HG03457 (cell line): ENCODE results near the gene FLVCR2.

ENCODE experiments used
- ATAC-seq: cut with Tn5 transposase; IDR thresholded peaks from one replicate; pipeline ENCODE4 v1.9.1; 2021; ENCODE audit warnings: moderate number of reproducible peaks; ENCODE audit not compliant: unreplicated experiment

The FLVCR2 gene, protein sequence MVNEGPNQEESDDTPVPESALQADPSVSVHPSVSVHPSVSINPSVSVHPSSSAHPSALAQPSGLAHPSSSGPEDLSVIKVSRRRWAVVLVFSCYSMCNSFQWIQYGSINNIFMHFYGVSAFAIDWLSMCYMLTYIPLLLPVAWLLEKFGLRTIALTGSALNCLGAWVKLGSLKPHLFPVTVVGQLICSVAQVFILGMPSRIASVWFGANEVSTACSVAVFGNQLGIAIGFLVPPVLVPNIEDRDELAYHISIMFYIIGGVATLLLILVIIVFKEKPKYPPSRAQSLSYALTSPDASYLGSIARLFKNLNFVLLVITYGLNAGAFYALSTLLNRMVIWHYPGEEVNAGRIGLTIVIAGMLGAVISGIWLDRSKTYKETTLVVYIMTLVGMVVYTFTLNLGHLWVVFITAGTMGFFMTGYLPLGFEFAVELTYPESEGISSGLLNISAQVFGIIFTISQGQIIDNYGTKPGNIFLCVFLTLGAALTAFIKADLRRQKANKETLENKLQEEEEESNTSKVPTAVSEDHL

DNA sequence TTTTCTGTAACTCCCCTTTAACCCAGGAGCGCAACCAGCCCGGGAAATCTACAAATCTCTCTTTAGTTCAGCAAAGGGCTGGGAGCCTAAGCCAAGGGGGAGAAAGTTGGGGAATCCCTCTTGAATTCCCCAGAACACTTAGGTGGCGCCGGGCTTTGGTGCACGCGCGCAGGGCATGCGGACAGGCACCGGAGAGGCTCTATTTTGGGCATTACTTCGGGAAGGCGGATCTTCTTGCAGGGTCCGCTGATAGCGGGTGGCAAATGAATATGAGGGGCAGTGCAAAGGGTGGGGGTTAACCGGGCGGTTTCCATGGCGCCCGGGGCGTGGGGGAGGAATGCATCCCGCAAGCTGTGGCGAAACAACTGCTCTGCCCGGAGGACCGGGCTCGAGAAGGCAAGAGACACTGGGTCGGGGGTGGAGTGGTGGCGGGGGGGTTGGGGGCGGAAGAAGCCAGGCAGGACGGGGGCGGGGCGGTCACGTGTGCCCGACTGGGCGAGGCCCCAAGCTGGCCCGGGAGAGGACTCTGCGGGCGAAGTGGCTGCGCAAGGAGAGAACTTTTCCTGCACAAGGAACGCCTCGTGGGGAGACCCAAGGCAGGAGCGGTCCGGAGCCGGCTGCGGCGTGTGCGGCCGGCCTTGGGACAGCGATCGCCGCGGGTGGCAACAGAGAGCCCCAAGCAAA is at the start of gene FLVCR2:
FLVCR2 (plus strand) TSS at position 519 of the 684 bp plus-strand sequence. CDS start 353 bp downstream, outside the sequence.
- no peak for ATAC-seq

DNA sequence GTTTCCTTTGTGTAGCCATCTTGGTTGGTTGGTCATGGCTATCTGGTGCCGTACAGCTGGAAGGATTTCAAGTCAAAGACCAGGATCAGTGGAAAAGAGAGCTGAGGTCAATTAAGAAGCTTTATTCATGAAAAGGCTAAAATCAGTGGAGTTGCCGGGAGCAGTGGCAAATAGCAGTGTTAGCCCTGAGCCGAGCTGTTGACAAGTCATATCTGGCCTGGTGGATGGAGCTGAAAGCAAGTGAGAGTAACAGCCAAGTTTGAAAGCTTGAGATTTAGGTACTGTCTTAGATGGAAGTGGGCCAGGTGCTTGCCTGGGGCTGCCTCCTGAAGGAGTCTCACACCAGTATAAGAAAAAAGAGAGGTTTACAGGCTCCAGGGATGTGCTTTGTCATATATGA is 47.2 kb upstream of the FLVCR2 start:
- no peak for ATAC-seq

DNA sequence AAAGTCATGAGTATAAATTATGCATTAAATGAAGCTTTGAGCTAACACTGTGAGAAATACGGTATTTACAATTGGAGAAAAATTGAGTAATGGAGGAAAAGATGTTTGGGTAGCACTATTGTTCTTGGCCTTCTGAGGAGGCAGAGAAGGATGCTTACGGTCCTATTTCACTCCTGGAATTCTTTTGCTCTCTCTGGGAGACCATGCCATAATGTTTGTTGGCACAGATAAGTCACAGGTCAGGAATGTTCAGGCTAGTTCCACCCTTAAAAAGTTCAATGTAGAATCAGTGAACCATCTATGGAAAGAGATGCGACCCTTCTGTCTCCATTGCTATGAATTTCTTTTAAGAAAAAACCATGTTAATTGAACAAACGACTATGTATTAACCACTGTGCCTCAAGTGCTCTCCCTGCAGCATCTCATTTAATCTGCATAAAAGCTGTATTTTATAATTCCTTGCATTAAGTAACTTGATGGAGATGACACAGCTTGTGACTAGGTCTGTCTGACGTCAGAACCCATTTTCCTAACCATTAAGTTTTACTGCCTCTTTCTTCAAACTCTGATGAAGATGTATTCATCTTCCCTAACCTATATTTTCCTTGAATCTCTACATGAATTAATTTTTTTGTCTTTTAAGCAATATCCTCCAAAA is 46.6 kb upstream of the FLVCR2 start:
- no peak for ATAC-seq

DNA sequence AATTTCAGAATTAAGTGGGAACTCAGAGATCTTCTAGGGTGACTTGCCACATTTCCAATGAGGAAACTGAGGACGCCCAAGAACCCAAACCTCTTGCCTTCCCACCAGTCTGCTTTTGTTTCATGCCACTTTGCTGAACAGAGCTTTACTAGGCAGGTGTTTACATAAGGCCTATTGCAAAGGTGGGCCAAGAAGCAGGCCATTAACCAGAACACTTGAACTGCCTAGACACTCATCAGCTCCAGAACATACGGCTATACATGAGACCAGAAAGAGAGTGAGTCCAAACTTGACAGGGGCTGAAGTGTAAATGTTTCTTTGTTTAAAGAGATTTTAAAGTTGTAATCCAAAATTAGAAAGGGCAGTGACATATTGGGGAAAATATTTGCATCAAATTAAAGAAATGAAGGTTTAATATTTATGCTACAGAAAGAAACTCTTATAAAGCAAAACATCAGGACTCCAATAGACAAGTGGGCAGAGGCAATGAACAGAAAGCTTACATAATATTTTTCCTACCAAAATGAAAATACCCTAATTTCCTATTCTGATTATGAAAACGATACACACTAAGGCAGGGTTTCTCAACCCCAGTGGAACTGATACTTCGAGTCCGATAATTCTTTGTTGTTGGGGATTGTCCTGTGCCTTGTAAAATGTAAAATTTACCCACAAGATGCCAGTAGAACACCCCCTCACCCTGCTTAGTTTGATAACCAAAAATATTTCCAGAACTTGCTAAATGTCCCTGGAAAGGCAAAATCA is 44.4 kb upstream of the FLVCR2 start:
- ATAC-seq: no peak

DNA sequence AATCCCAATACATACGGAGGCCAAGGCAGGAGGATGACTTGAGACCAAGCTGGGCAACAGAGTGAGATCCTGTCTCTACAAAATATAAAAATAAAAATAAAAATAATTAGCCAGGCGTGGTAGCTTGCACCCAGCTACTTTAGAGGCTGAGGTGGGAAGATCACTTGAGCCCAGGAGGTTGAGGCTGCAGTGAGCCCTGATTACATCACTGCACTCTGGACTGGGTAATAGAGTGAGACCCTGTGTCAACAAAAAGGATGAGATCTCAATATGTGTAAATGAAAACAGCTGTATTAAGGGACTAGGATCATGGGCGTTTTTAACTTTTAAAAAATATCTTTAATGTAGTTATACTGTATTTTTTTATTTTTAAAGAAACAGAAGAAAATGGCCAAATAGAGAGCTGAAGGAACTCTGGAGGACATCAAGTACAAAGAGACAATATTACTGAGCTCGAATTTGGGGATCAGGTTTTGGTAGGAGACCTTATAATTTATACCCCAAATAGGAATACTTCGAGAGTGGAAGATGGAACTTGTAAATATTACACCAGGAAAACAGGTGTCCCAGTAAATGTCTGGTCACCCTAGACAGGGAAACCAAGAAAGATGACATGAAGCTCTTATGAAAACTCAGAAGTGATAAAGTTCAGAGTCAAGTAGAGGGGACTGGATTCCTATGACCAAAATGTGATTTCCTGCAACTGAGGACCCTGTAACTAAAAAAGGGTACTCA is 43.1 kb upstream of the FLVCR2 start:
- no peak for ATAC-seq

DNA sequence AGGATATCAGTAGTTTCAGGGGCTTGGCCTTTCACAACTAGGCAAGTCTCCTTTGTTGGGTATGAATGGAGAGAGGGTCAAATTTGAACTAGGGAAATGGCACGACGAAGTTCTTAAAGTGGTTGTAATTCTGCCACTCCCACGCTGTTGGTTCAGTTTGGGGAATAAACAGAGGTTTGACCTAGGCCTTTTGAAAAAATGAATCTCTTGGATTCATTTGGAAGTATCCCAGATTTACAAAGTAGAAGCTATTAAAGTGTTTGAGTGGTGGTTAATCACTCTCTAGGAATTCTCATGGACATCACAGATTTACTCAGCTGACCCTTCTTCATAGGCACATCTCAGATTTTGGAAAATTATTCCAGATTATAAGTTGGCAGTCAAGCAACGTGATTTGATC is 41.3 kb upstream of the FLVCR2 start:
- no peak for ATAC-seq

DNA sequence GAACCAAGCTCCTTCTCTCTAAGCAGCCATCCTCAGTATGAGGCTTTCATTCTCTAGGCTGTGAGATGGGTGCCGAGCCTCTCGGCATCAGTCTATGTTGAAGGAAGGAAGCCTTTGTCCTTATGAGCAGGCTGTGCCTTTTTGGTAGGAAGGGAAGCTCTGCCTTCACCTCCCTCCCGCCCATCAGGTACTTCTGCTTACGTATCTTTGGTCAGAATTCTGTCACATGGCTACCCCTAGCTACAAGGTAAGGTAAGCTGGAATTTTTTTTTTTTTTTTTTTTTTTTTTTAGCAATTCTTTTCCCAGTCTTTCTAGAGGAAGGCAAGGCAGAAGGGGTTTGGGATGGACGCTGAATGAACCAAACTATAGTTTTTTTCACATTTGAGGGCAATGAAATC is 39.3 kb upstream of the FLVCR2 start:
- ATAC-seq: no peak

DNA sequence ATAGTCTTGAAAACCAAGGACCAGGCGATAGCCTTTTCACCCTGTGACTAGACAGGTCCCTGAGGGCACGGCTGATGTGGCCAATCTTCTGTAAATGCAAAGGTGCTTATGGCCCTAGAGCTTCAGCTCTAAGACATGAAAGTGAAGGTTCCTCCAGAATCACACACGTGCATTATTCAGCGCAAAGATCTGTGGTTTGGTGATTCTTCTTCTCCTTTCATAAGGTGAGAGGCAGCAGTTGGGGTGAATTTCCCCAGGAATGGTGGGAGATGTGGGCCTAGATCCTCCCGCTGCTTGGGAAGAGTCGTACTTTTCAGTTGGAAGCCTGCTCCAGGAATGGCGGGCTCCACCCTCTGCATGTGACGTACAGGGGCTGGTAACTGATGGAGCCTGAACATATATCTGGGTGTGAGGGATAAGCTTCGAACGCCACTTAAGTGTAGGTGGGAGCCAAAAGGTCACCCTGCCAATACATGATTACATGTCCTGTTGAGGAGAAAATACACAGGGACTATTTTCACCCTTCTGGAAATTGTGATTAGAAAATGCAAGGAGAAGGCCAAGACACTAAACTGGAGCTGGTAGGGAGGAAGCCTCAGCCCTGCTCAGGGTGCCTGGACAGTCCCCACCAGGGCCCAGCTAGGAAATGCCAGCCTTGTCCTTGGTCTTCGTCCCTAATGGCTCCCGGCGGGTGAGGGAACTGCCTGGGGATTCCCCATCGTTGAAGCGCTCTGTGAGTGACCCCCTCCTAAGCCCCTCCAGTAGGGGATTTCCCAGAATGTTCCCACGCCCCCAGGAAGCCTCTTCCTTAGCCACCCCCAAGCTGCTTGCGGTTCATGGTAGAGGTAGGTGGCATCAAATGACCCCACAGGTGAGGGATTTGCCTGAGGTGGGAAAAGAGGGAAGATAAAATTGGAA is 38.6 kb upstream of the FLVCR2 start:
- ATAC-seq: no peak

DNA sequence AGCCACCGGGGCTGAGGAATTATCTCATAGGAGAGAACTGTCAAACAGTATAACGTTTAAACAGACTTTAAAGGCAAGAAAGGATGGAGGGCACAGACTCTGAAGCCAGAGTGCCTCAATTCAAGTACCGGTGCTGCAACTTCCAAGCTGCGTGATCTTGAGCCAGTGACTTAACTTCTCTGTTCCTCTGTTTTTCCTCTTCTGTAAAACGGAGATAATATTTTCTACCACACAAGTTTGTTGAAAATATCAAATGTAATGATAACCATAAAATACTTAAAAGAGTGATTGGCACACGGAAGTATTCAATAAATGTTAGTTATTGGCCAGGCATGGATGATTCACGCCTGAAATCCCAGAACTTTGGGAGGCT is 38.0 kb upstream of the FLVCR2 start:
- no peak for ATAC-seq

DNA sequence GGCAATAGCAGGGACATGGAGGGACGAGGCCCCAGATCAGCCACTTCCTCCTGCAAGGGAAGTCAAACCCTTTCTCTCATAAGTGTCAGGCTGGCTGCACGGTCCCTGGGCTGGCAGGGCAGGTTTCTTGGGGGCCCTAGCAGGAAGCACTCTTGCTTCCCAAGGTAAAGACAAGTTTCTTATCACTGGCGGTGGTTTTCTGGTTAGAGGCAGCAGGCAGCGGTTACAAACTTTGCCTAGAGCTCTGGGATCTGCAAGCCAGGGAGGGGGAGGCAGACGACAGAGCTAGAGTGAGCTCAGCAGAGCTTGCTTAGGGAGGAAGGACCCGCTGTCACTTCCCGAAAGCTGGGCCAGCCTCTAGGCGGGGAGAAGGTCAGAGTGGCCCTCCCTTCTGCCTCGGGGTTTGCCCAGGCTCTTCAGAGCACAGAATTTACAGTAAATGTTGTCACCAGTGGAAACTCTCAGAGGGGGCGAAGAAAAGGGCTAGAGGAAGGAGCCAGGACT is 35.8 kb upstream of the FLVCR2 start:
- peak; percentile 42 for ATAC-seq

DNA sequence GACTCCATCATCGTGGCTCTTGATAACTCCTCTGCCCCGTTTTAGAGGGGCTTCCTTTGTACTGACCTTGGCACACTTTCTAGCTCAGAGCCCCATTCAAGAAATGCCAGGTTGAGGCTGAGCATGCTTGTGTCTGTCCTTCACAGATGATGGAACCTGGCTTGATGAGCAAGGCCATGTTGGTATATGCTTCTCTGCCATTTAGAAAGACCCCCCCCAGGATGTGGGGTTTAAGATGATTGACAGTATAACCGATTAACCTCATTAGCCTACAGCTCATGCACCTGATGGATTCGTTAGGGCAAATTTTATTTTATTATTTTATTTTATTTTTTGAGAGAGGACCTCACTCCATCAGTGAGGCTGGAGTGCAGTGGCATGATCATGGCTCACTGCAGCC is 35.2 kb upstream of the FLVCR2 start:
- ATAC-seq: no peak

DNA sequence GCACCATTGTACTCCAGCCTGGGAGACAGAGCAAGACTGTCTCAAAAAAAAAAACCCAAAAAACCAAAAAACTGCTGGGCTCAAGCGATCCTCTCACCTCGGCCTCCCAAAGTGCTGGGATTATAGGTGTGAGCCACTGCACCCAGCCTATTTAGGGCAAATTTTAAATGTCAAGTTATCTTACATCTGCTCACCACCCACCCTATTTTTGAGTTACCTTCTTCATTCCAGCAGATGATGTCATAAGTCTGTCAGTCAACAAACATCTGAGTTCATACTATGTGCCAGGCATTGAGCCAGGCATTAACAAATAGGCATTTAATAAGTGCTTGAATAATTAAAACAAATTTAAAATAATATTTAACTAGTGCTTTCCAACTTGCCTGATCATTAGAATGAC is 34.6 kb upstream of the FLVCR2 start:
- no peak for ATAC-seq

DNA sequence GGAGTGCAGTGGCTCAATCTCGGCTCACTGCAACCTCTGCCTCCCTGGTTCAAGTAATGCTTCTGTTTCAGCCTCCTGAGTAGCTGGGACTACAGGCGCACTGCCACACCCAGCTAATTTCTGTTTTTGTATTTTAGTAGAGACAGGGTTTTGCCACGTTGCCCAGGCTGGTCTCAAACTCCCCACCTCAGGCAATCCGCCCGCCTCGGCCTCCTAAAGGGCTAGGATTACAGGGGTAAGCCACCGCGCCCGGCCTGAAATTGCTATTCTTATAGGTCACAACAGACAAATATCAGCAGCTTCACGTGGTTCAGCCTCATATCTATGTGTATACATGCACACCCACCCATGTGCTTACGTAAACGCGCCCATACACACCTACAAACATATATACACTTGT is 32.5 kb upstream of the FLVCR2 start:
- no peak for ATAC-seq

DNA sequence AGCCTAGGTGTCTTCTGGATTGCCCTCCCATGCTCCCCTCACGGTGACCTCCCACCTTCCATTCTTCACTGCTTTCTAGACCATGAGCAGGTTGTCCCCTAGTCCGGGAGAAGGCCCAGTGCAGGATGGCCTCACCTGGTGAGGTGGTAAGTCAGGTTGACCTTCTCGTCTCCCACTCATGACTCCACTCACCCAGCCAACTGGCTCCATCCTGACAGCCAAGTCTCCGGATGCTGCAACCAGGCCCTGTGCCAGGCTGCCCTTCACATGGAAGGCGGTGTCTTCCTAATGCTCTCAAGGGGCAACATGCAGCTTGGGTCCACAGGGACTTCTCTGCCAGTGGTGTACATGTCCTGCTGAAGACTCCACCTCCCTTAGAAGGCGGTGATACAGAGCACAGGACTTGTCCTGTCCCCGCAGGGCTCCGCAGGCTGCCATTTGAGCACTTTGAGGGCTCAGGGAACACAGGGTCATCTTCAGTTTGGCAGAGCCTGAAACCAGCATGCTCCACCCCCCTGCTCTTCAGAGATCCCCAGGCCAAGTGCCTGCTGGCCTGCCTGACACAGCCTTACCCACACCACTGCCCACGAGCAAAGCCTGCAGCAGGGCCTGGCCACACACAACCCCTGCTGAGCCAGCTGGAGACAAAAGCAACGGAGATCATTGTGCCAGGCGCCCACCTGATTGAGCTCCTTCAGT is 30.7 kb upstream of the FLVCR2 start:
- ATAC-seq: no peak

DNA sequence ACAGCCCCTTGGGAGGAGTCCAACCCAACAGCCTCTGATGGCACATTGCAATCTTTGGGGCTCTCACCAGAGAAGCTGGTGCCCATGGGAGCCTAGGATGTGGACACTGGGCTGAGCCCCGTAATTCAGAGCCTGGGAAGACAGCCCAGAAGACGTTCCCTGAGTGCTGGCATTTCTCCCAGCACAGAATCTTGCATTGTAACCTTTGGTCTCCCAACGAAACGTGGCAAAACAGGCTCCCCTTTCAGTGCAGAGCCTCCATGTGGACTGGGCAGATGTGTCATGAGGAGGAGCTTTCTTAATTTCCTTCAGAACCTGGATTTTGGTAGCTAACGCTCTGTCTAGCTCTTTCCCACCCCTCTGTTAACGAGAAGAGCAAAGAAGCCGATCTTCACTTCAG is 29.9 kb upstream of the FLVCR2 start:
- ATAC-seq: no peak

DNA sequence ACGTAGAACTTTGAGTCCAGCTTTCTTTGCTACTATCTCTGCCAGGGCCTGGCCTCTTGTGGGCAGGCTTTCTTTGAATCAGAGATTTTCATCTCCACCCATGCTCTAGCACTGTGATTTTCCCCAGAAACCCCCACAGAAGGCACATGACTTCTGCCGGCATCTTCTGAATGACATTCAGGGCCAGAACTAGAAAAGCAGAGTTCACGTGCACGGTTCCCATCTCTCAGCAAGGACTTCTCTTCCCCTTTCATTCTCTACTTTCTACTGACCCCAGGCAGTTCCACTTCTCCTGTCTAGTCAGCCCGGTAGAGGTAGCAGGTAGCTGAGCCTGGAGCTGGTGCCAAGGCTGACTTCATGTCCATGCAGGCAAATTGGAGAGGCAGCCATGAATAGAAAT is 29.3 kb upstream of the FLVCR2 start:
- no peak for ATAC-seq

DNA sequence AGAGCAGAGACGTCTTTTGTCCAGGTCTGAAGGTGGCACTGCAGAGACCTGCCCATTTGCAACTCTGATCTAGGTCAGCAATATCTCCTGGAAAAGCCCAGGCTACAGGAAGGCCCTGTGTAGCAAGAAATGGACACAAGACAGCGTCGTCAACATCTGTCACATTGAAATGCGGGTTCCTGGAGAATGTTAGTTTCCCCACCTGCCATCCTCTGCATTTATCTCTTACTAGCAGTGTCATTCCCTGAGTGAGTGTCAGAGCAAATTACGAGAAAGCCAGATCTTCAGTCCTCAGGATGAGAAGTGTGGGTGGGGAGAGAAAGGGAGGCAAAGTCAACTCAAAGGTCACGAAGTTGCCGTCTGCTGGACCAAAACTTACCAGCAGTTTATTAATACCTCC is 27.4 kb upstream of the FLVCR2 start:
- ATAC-seq: no peak

DNA sequence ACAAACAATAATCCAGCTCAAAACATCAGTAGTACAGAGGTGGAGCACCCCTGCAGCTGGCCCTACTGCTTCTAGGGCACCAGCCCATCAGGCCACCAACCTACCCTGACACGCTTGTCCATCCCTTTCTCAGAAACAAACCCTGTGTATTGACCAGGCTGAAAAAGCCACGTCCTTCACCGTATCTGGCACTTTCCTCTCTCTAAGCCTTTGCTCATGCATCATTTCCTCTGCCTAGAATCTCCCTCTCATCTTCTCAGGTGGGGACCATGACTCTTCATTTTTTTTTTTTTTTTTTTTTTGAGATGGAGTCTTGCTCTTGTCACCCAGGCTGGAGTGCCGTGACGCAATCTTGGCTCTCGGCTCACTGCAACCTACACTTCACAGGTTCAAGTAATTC is 25.3 kb upstream of the FLVCR2 start:
- ATAC-seq: no peak
